NCI-H1417 (cell line): ENCODE results near the gene RNF223.

Experiments
- DNase-seq, 3 experiments: peaks; one replicate each; lab custom pipeline; 2025; lab: John Stamatoyannopoulos, UW

Gene RNF223

GRCh38 chr1:1073743-1074587, at the start of gene RNF223:
TSS of gene RNF223 (minus strand) at chr1:1074306. CDS start at chr1:1072566, 1,740 bp downstream.
- peak; percentile 23 to 70 (median 43) for DNase-seq

GRCh38 chr1:1122981-1123480, 48.9 kb upstream of the RNF223 start:
- DNase-seq: peak in 1 of 3 experiments; percentile 26

GRCh38 chr1:1122078-1122811, 48.1 kb upstream of the RNF223 start:
- DNase-seq: peak; percentile 69 to 84 (median 79)

GRCh38 chr1:1121611-1122077, 47.5 kb upstream of the RNF223 start:
- DNase-seq: peak in 2 of 3 experiments; percentile 72 to 76

GRCh38 chr1:1120866-1121591, 46.9 kb upstream of the RNF223 start:
- peak in 2 of 3 experiments; percentile 89 to 96 for DNase-seq

GRCh38 chr1:1120096-1120495, 46.0 kb upstream of the RNF223 start:
- DNase-seq: no peak

GRCh38 chr1:1119272-1119890, 45.3 kb upstream of the RNF223 start:
- peak in 2 of 3 experiments; percentile 21 to 54 for DNase-seq

GRCh38 chr1:1118876-1119220, 44.7 kb upstream of the RNF223 start:
- peak in 1 of 3 experiments; percentile 42 for DNase-seq

GRCh38 chr1:1118011-1118875, 44.1 kb upstream of the RNF223 start:
- no peak for DNase-seq

- DNase-seq: no peak
Measured at GRCh38 chr1:1117469-1117831, 43.3 kb upstream of the RNF223 start.

GRCh38 chr1:1116701-1117468, 42.8 kb upstream of the RNF223 start:
- DNase-seq: peak in 2 of 3 experiments; percentile 22 to 58

- DNase-seq: peak; percentile 98 to 99 (median 99)
Measured at GRCh38 chr1:1115786-1116700, 41.9 kb upstream of the RNF223 start, which contains the start of gene C1orf159. TSS of gene C1orf159 (minus strand) at chr1:1116089. CDS start at chr1:1091543, 24,546 bp downstream.

GRCh38 chr1:1115136-1115785, 41.2 kb upstream of the RNF223 start:
- peak in 1 of 3 experiments; percentile 7 for DNase-seq

GRCh38 chr1:1114431-1114830, 40.3 kb upstream of the RNF223 start:
- no peak for DNase-seq

GRCh38 chr1:1112237-1112985, 38.3 kb upstream of the RNF223 start:
- DNase-seq: no peak

GRCh38 chr1:1111516-1112236, 37.6 kb upstream of the RNF223 start:
- no peak for DNase-seq

- DNase-seq: no peak
Measured at GRCh38 chr1:1110561-1110971, 36.5 kb upstream of the RNF223 start.
